Measurements from ENCODE around the gene DMRTA2.

Gene DMRTA2
- long read RNA-seq, result 0 reads

DNA sequence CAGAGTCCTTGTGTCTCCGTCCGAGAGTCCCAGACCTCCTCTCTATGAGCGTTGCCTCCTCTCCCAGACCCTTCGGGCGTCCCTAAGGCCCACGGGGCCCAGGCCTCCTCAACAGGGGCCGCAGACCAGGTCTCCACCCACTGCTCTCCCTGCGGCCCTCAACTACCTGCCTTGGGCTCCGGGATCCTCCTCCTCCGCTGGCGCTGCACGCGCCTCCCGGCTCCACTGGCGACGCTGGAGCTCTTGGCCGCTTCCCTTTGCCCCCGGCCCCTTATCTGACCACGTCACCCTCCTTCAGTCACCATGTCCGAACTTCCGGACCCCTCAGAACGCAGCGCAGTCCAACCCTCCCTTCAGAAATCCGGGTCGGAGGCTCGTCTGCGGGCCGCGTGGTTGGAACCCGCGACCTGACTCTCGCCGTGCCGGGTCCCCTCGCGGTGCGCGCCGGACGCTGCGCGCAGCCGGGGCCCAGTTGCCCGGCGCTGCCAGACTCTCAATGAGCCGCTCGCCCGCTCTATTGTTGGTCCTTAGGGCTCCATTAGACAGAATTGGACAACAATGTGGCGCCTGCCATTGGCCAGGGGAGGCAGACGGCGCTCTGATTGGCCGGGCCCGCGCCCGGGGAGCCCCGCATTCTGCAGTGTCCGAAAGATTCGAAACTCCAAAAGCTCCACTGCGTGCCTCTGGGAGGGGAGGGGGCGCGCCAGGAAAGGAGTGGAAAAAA is at the start of gene DMRTA2:
Gene DMRTA2, minus strand, starts transcription at position 498 of the 724 bp plus-strand sequence. CDS start 1,907 bp downstream, outside the sequence.
- TF ChIP-seq, protein P1, sequence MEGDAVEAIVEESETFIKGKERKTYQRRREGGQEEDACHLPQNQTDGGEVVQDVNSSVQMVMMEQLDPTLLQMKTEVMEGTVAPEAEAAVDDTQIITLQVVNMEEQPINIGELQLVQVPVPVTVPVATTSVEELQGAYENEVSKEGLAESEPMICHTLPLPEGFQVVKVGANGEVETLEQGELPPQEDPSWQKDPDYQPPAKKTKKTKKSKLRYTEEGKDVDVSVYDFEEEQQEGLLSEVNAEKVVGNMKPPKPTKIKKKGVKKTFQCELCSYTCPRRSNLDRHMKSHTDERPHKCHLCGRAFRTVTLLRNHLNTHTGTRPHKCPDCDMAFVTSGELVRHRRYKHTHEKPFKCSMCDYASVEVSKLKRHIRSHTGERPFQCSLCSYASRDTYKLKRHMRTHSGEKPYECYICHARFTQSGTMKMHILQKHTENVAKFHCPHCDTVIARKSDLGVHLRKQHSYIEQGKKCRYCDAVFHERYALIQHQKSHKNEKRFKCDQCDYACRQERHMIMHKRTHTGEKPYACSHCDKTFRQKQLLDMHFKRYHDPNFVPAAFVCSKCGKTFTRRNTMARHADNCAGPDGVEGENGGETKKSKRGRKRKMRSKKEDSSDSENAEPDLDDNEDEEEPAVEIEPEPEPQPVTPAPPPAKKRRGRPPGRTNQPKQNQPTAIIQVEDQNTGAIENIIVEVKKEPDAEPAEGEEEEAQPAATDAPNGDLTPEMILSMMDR (IDR thresholded peaks at IDR 0.05; ENCODE audit: insufficient read depth, low read length), result no peak
- TF ChIP-seq, protein P2, sequence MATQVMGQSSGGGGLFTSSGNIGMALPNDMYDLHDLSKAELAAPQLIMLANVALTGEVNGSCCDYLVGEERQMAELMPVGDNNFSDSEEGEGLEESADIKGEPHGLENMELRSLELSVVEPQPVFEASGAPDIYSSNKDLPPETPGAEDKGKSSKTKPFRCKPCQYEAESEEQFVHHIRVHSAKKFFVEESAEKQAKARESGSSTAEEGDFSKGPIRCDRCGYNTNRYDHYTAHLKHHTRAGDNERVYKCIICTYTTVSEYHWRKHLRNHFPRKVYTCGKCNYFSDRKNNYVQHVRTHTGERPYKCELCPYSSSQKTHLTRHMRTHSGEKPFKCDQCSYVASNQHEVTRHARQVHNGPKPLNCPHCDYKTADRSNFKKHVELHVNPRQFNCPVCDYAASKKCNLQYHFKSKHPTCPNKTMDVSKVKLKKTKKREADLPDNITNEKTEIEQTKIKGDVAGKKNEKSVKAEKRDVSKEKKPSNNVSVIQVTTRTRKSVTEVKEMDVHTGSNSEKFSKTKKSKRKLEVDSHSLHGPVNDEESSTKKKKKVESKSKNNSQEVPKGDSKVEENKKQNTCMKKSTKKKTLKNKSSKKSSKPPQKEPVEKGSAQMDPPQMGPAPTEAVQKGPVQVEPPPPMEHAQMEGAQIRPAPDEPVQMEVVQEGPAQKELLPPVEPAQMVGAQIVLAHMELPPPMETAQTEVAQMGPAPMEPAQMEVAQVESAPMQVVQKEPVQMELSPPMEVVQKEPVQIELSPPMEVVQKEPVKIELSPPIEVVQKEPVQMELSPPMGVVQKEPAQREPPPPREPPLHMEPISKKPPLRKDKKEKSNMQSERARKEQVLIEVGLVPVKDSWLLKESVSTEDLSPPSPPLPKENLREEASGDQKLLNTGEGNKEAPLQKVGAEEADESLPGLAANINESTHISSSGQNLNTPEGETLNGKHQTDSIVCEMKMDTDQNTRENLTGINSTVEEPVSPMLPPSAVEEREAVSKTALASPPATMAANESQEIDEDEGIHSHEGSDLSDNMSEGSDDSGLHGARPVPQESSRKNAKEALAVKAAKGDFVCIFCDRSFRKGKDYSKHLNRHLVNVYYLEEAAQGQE (IDR thresholded peaks at IDR 0.05; ENCODE audit: insufficient replicate concordance, low read depth), result no peak
- no peak for TF ChIP-seq GABPA (IDR thresholded peaks at IDR 0.05; ENCODE audit: low read depth)
- TF ChIP-seq SPI1 (IDR thresholded peaks at IDR 0.05; ENCODE audit: borderline replicate concordance, low read depth), result no peak
- no peak for TF ChIP-seq POLR2AphosphoS5 (IDR thresholded peaks at IDR 0.05; ENCODE audit: low read depth)
- Histone ChIP-seq H3K27me3 (ENCODE audit: insufficient read depth, poor library complexity, severe bottlenecking) (peaks cover 89% of the 10 kb centered on the region), H3K27ac (replicated peaks) (no peak within 1 kb of the TSS), H3K4me3 (replicated peaks; ENCODE audit: insufficient read depth, low read length) (peak within 1 kb of the TSS; percentile 24)
- no peak for DNase-seq (ENCODE audit: low read depth in 1 of 2, low spot score in 1 of 2)

DNA sequence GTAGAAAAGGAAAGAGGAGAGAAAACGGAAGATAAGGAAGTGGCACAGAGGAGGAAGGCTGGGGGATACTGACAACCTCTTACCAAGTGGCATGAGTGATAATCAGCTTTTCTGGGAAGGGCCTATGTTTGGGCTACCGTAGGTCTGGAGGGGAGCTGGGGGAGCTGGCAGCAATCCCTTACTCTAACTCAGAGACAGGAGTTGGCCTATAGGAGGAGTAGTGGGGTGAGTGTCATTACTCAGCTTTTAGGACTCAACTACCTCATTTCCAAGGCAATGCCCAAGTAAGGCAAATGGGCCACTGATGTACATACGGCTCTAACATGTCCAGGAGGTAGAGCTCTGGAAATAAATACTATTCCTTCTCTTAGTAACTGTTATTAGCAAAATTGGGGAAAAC is 48.7 kb upstream of the DMRTA2 start:
- Histone ChIP-seq H3K4me3 (replicated peaks; ENCODE audit: insufficient read depth, low read length) (no peak overlapping the region), H3K27ac (replicated peaks) (no peak overlapping the region), H3K27me3 (ENCODE audit: insufficient read depth, poor library complexity, severe bottlenecking) (no peaks in the 10 kb centered on the region)
- DNase-seq (ENCODE audit: low read depth in 1 of 2, low spot score in 1 of 2), result no peak
- TF ChIP-seq POLR2AphosphoS5 (IDR thresholded peaks at IDR 0.05; ENCODE audit: low read depth), result no peak
- TF ChIP-seq, protein P1 (IDR thresholded peaks at IDR 0.05; ENCODE audit: insufficient read depth, low read length), result no peak
- no peak for TF ChIP-seq SPI1 (IDR thresholded peaks at IDR 0.05; ENCODE audit: borderline replicate concordance, low read depth)
- TF ChIP-seq GABPA (IDR thresholded peaks at IDR 0.05; ENCODE audit: low read depth), result no peak
- TF ChIP-seq, protein P2 (IDR thresholded peaks at IDR 0.05; ENCODE audit: insufficient replicate concordance, low read depth), result no peak

DNA sequence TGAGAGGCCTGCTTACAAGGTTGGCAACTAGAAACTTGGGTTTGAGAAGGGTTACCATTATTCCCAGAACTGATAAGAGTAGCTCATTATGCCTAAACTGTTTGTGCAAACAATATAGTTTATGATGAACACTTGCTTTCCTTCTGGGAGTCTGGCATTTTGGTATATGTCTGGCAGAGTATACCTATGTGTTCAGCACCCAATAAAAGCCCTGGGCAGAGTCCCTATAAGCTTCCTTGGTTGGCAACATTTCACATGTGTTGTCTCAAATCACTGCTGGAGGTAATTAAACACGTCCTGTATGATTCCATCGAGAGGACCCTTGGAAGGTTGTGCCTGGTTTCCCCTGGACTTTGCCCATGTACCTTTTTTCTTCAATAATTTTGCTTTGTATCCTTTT is 39.7 kb upstream of the DMRTA2 start:
- DNase-seq (ENCODE audit: low read depth in 1 of 2, low spot score in 1 of 2), result no peak
- Histone ChIP-seq H3K27me3 (ENCODE audit: insufficient read depth, poor library complexity, severe bottlenecking) (no peaks in the 10 kb centered on the region), H3K27ac (replicated peaks) (no peak overlapping the region), H3K4me3 (replicated peaks; ENCODE audit: insufficient read depth, low read length) (no peak overlapping the region)
- no peak for TF ChIP-seq SPI1 (IDR thresholded peaks at IDR 0.05; ENCODE audit: borderline replicate concordance, low read depth)
- TF ChIP-seq, protein P1 (IDR thresholded peaks at IDR 0.05; ENCODE audit: insufficient read depth, low read length), result no peak
- no peak for TF ChIP-seq POLR2AphosphoS5 (IDR thresholded peaks at IDR 0.05; ENCODE audit: low read depth)
- TF ChIP-seq GABPA (IDR thresholded peaks at IDR 0.05; ENCODE audit: low read depth), result no peak
- TF ChIP-seq, protein P2 (IDR thresholded peaks at IDR 0.05; ENCODE audit: insufficient replicate concordance, low read depth), result no peak
